ENCODE data around the gene RTN4RL2. TPM values are rescaled to one million over a fixed set of nuclear protein-coding genes. Genes with fewer than 3 reads are reported as not detected.

RTN4RL2 gene
- total RNA-seq, 2 donors from 2014 or later = 0.97 to 1.1 TPM

DNA sequence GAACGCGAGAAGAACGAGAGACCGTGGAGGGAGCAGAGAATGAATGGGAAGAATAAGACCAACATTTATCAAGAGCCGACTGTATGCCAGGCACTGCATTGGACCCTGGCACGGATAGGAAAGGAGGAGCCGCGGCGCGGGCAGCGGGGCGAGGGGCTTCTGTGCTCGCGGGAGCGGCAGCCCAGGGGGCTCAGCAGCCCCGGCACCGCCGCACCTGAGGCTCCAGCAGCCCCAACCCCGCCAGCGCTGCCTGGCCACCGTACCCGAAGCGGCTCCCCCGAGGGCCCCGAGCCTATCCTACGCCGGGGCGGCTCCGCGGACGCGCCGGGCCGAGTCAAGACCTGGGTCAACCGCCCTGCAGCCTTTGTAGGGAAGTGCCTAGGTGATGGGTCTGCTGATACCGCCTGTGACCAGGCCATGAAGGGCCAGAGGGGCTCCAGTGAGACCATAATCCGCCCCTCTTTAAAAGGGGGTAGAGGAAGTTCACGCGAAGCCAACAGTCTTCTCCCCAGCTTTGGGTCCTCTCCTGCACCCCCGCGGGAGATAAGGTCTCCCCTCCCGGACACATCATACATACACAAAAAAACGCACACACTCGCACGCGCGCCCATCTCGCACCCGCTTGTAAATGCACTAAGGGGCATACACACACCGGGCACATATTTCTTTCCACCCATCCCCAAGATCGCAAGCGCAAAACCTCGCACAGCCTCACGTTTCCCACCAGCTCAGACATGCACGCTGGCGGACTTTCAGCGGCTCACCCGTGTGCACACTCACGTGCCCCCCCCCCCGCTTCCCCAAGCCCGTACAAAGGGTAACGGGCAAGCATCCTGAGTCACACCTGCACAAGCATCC, 935 bp upstream of the RTN4RL2 start:
- ATAC-seq (replicated peaks in 1 of 2) = peak; percentile 20
- H3K9me3 Mint-ChIP-seq = no peaks in the 10 kb centered on the region
- H3K36me3 Mint-ChIP-seq (ENCODE audit: insufficient read depth in 2 of 2) = peaks cover 0 to 4% of the 10 kb centered on the region in 2 donors
- H3K4me1 Mint-ChIP-seq (ENCODE audit: low read depth) = peaks cover 30% of the 10 kb centered on the region
- H3K4me3 Mint-ChIP-seq = peak overlapping the region; percentile 92 to 99
- peaks cover 49% of the 10 kb centered on the region for H3K27me3 Mint-ChIP-seq (ENCODE audit: low read depth)
- DNase-seq = peak; percentile 35 to 39
- H3K27ac Mint-ChIP-seq = peak overlapping the region; percentile 3

DNA sequence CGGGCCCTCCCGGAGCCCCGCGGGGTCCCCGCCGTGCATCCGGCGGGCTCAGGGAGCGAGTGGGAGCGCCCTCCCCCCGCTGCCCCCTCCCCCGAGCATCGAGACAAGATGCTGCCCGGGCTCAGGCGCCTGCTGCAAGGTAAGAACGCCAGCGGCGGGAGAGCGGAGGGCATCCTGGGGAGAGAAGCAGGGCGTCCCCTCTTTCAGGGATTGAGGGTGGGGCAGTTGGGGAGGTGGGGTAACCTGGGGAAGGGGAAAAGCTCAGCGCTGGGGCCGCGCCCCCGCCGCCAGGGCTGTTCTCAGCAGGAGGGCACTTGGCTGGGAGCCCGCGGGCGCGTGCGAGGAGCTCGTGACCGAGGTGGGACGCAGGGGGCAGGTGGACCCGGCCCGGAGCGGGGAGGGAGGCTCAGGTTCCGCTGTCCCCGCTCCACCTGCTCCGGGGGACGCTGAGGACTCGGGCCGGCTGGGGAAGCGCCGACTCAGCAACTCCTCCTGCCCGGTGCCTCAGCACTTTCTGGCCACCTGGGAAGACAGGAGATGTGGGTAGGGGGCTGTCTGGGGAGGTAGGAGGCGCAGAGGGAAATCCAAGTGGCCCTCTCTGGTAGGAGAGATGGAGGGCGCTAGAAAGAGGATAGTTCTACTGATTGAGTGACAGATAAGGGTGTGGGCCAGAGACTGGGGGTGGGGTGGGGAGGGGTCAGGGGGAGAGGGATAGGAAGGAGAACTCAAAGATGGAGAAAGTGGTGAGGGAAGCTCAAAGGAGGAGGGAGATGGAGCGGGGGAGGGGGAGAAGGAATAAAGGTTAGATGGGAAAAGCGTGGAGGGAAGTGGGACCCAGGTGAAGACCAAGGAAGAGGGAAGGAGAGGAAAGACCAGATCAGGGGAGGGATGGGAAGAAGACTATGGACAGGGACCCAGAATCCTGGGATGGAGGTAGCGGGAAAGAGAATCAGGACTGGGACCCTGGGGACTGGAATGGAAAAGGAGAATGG, 726 bp downstream of the RTN4RL2 start:
- Mint-ChIP-seq H3K4me1 (ENCODE audit: low read depth) (peaks cover 30% of the 10 kb centered on the region), H3K9me3 (no peaks in the 10 kb centered on the region), H3K4me3 (peak overlapping the region; percentile 29 to 64), H3K27me3 (ENCODE audit: low read depth) (peaks cover 49% of the 10 kb centered on the region), H3K36me3 (ENCODE audit: insufficient read depth in 2 of 2) (peaks cover 0 to 4% of the 10 kb centered on the region in 2 donors), H3K27ac (no peak overlapping the region)
- ATAC-seq (replicated peaks in 1 of 2) (peak in 1 of 2 donors; percentile 0), DNase-seq (no peak)

GRCh38 chr11:57461841-57462489, 1.6 kb downstream of the RTN4RL2 start:
- no peaks in the 10 kb centered on the region for H3K9me3 Mint-ChIP-seq
- ATAC-seq (replicated peaks in 1 of 2) (no peak), DNase-seq (no peak)
- peak overlapping the region; percentile 29 to 64 for H3K4me3 Mint-ChIP-seq
- H3K4me1 Mint-ChIP-seq (ENCODE audit: low read depth) = peaks cover 28% of the 10 kb centered on the region
- H3K36me3 Mint-ChIP-seq (ENCODE audit: insufficient read depth in 2 of 2) = peaks cover 0 to 4% of the 10 kb centered on the region in 2 donors
- H3K27me3 Mint-ChIP-seq (ENCODE audit: low read depth) = peaks cover 49% of the 10 kb centered on the region
- no peak overlapping the region for H3K27ac Mint-ChIP-seq

DNA sequence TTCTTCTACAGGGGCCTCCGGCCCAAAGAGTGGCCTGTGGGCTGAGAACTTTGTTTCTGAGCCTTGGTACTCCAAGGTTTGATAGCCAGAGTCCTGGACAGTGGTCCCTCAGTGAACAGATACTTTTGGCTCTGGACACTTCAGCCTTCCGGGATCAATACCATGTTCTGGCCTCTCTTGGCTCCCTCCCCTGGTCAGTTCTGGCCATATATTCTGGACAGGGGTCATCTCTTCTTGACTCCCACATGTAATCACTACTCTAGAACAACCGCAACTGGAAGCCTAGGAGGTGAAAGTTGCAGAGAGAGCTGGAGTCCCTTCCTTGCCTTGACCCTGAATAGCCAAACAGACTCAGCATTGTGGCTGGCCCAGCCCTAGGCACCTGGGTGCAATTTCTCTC, 2.3 kb downstream of the RTN4RL2 start:
- Mint-ChIP-seq H3K4me1 (ENCODE audit: low read depth) (peaks cover 22% of the 10 kb centered on the region), H3K4me3 (peak overlapping the region in 1 of 2 donors; percentile 36), H3K36me3 (ENCODE audit: insufficient read depth in 2 of 2) (peaks cover 0 to 4% of the 10 kb centered on the region in 2 donors), H3K27me3 (ENCODE audit: low read depth) (peaks cover 49% of the 10 kb centered on the region), H3K9me3 (no peaks in the 10 kb centered on the region), H3K27ac (no peak overlapping the region)
- ATAC-seq (replicated peaks in 1 of 2) (no peak), DNase-seq (no peak)

GRCh38 chr11:57463671-57464538, 3.6 kb downstream of the RTN4RL2 start:
- DNase-seq (no peak), ATAC-seq (replicated peaks in 1 of 2) (no peak)
- H3K9me3 Mint-ChIP-seq = no peaks in the 10 kb centered on the region
- peaks cover 0 to 3% of the 10 kb centered on the region in 2 donors for H3K36me3 Mint-ChIP-seq (ENCODE audit: insufficient read depth in 2 of 2)
- no peak overlapping the region for H3K4me3 Mint-ChIP-seq
- H3K27me3 Mint-ChIP-seq (ENCODE audit: low read depth) = peaks cover 44% of the 10 kb centered on the region
- peaks cover 13% of the 10 kb centered on the region for H3K4me1 Mint-ChIP-seq (ENCODE audit: low read depth)
- no peak overlapping the region for H3K27ac Mint-ChIP-seq

- no peak overlapping the region for H3K27ac Mint-ChIP-seq
- no peak for DNase-seq
- peaks cover 0 to 2% of the 10 kb centered on the region in 2 donors for H3K36me3 Mint-ChIP-seq (ENCODE audit: insufficient read depth in 2 of 2)
- H3K4me1 Mint-ChIP-seq (ENCODE audit: low read depth) = peaks cover 5% of the 10 kb centered on the region
- H3K27me3 Mint-ChIP-seq (ENCODE audit: low read depth) = peaks cover 37% of the 10 kb centered on the region
- H3K4me3 Mint-ChIP-seq = no peak overlapping the region
- ATAC-seq (replicated peaks in 1 of 2) = no peak
- no peaks in the 10 kb centered on the region for H3K9me3 Mint-ChIP-seq
These were observed 4.3 kb downstream of the RTN4RL2 start for GRCh38 chr11:57464539-57465181.

- DNase-seq (no peak), ATAC-seq (replicated peaks in 1 of 2) (no peak)
- Mint-ChIP-seq H3K4me3 (no peak overlapping the region), H3K27me3 (ENCODE audit: low read depth) (peaks cover 23% of the 10 kb centered on the region), H3K36me3 (ENCODE audit: insufficient read depth in 2 of 2) (no peaks in the 10 kb centered on the region), H3K27ac (no peak overlapping the region), H3K4me1 (ENCODE audit: low read depth) (no peaks in the 10 kb centered on the region), H3K9me3 (no peaks in the 10 kb centered on the region)
These were observed 6.4 kb downstream of the RTN4RL2 start for GRCh38 chr11:57466680-57467079.

- Mint-ChIP-seq H3K4me3 (no peak overlapping the region), H3K27ac (no peak overlapping the region)
- no peak for DNase-seq
These were observed 7.3 kb downstream of the RTN4RL2 start for GRCh38 chr11:57467508-57468157.

GRCh38 chr11:57468276-57468675, 7.9 kb downstream of the RTN4RL2 start:
- Mint-ChIP-seq H3K27ac (no peak overlapping the region), H3K9me3 (no peaks in the 10 kb centered on the region), H3K4me3 (no peak overlapping the region), H3K36me3 (ENCODE audit: insufficient read depth in 2 of 2) (no peaks in the 10 kb centered on the region), H3K4me1 (ENCODE audit: low read depth) (peaks cover 2% of the 10 kb centered on the region), H3K27me3 (ENCODE audit: low read depth) (peaks cover 8% of the 10 kb centered on the region)
- DNase-seq = no peak
- ATAC-seq (replicated peaks in 1 of 2) = no peak

More at GRCh38 chr11:57467508-57468157, 7.3 kb downstream of the RTN4RL2 start:
- Mint-ChIP-seq H3K4me1 (ENCODE audit: low read depth) (no peaks in the 10 kb centered on the region), H3K9me3 (no peaks in the 10 kb centered on the region), H3K36me3 (ENCODE audit: insufficient read depth in 2 of 2) (no peaks in the 10 kb centered on the region), H3K27me3 (ENCODE audit: low read depth) (peaks cover 15% of the 10 kb centered on the region)
- no peak for ATAC-seq (replicated peaks in 1 of 2)

GRCh38 chr11:57469268-57469667, 8.9 kb downstream of the RTN4RL2 start:
- no peaks in the 10 kb centered on the region for H3K9me3 Mint-ChIP-seq
- H3K36me3 Mint-ChIP-seq (ENCODE audit: insufficient read depth in 2 of 2) = no peaks in the 10 kb centered on the region
- DNase-seq (no peak), ATAC-seq (replicated peaks in 1 of 2) (no peak)
- H3K27me3 Mint-ChIP-seq (ENCODE audit: low read depth) = no peaks in the 10 kb centered on the region
- no peak overlapping the region for H3K27ac Mint-ChIP-seq
- H3K4me3 Mint-ChIP-seq = no peak overlapping the region
- peaks cover 12% of the 10 kb centered on the region for H3K4me1 Mint-ChIP-seq (ENCODE audit: low read depth)

- no peak for ATAC-seq (replicated peaks in 1 of 2)
- H3K27me3 Mint-ChIP-seq (ENCODE audit: low read depth) = no peaks in the 10 kb centered on the region
- DNase-seq = no peak
These were observed 11.2 kb downstream of the RTN4RL2 start for GRCh38 chr11:57471496-57471895.

More at GRCh38 chr11:57471496-57471895, 11.2 kb downstream of the RTN4RL2 start:
- Mint-ChIP-seq H3K36me3 (ENCODE audit: insufficient read depth in 2 of 2) (no peaks in the 10 kb centered on the region), H3K4me3 (no peak overlapping the region), H3K27ac (no peak overlapping the region), H3K4me1 (ENCODE audit: low read depth) (peaks cover 23% of the 10 kb centered on the region), H3K9me3 (no peaks in the 10 kb centered on the region)

Data from activated T-cell treated with anti-CD3 and anti-CD28 coated beads, Interleukin-2, amount 50 U/mL, for 72 hours (primary cell).